ENCODE measurements around the gene C3orf80. TPM values are rescaled to one million over a fixed set of nuclear protein-coding genes. Genes with fewer than 3 reads are reported as not detected.

C3orf80 gene
- total RNA-seq, 1 experiment from 2014 or later = 0.13 TPM

GRCh38 chr3:160232014-160232413 lies 6.8 kb downstream of the C3orf80 start:
- Histone ChIP-seq H4K5ac (ENCODE audit: insufficient read length, low read depth, low read length) (no peak overlapping the region), H3K27ac (ENCODE audit: insufficient read length, low read depth, low read length) (no peak overlapping the region), H2AK5ac (ENCODE audit: insufficient read length, low read length) (no peak overlapping the region), H3K56ac (ENCODE audit: insufficient read length, low read depth, low read length) (no peak overlapping the region), H3K4me2 (ENCODE audit: insufficient read depth, insufficient read length, low read length) (no peak overlapping the region), H3T11ph (ENCODE audit: low read length) (no peak overlapping the region), H2BK12ac (ENCODE audit: insufficient read length, low read depth, low read length) (no peak overlapping the region), H3K14ac (ENCODE audit: insufficient read depth, low read length) (no peak overlapping the region), H3K9ac (ENCODE audit: extremely low read depth, insufficient read length, low read length) (no peak overlapping the region), H3K27me3 (ENCODE audit: insufficient read depth, low read length) (peaks cover 1% of the 10 kb centered on the region; the same call in 1 of the 2 replicates), H3K9me3 (ENCODE audit: control insufficient read depth, low read depth, low read length) (no peaks in the 10 kb centered on the region), H2BK120ac (ENCODE audit: low read depth, low read length, poor library complexity, severe bottlenecking) (no peak overlapping the region), H2BK5ac (ENCODE audit: insufficient read length, low read length) (no peak overlapping the region), H3K23ac (ENCODE audit: insufficient read length, low read depth, low read length) (no peak overlapping the region), H3K18ac (ENCODE audit: insufficient read length, low read depth, low read length) (no peak overlapping the region), H4K8ac (replicated peaks; ENCODE audit: insufficient read length, low read depth, low read length) (no peak overlapping the region), H3K4me1 (ENCODE audit: insufficient read depth, low read length) (no peaks in the 10 kb centered on the region), H3K79me1 (ENCODE audit: insufficient read depth, low read depth, low read length, poor library complexity, severe bottlenecking) (no peaks in the 10 kb centered on the region), H2AFZ (ENCODE audit: low read length) (no peak overlapping the region), H3K4ac (ENCODE audit: low read depth, low read length) (no peak overlapping the region), H2BK15ac (ENCODE audit: low read depth, low read length) (no peak overlapping the region), H4K20me1 (ENCODE audit: control insufficient read depth, insufficient read depth, insufficient read length) (no peaks in the 10 kb centered on the region), H3K79me2 (ENCODE audit: insufficient read depth, low read length) (no peaks in the 10 kb centered on the region), H4K91ac (ENCODE audit: insufficient read length, low read depth, low read length) (no peak overlapping the region), H2BK20ac (ENCODE audit: low read depth, low read length, poor library complexity, severe bottlenecking) (no peak overlapping the region), H3K23me2 (ENCODE audit: insufficient read length, low read depth, low read length, poor library complexity, severe bottlenecking) (no peaks in the 10 kb centered on the region)
- H3K27ac Mint-ChIP-seq = no peak overlapping the region
- no peak for DNase-seq
- H3K9me3 Mint-ChIP-seq = no peaks in the 10 kb centered on the region
- TF ChIP-seq, protein P1, sequence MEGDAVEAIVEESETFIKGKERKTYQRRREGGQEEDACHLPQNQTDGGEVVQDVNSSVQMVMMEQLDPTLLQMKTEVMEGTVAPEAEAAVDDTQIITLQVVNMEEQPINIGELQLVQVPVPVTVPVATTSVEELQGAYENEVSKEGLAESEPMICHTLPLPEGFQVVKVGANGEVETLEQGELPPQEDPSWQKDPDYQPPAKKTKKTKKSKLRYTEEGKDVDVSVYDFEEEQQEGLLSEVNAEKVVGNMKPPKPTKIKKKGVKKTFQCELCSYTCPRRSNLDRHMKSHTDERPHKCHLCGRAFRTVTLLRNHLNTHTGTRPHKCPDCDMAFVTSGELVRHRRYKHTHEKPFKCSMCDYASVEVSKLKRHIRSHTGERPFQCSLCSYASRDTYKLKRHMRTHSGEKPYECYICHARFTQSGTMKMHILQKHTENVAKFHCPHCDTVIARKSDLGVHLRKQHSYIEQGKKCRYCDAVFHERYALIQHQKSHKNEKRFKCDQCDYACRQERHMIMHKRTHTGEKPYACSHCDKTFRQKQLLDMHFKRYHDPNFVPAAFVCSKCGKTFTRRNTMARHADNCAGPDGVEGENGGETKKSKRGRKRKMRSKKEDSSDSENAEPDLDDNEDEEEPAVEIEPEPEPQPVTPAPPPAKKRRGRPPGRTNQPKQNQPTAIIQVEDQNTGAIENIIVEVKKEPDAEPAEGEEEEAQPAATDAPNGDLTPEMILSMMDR (conservative IDR thresholded peaks at IDR 0.05) = no peak
- H3K36me3 Mint-ChIP-seq (ENCODE audit: insufficient read depth in 1 of 3, low read depth in 3 of 3) = no peaks in the 10 kb centered on the region
- WGBS (ENCODE audit: extremely low coverage, insufficient read length, low lambda C conversion rate) = no CpG with 5 or more reads among the region's 3 CpGs
- H3K4me3 Mint-ChIP-seq = no peak overlapping the region
- H3K4me1 Mint-ChIP-seq = no peaks in the 10 kb centered on the region
- H3K27me3 Mint-ChIP-seq (ENCODE audit: low read depth) = peaks cover 35% of the 10 kb centered on the region
